GM23248 (cell line): ENCODE results near the gene TCF25. TPM values are rescaled to one million over a fixed set of nuclear protein-coding genes. Genes with fewer than 3 reads are reported as not detected.
"Not testable (repeated sequence)": the region's sequence is repeated elsewhere in the genome, so short reads cannot be mapped to it uniquely, and the experiment has no call there.

Experiments
- DNase-seq: peaks from one replicate; pipeline ENCODE4 v3.0.0-alpha.2; 2015
- H2AFZ ChIP-seq: fragments of 200-600 bp; sonication (generic); 2 replicates; pipeline ENCODE4 v1.6.1; 2016; ENCODE audit warnings: antibody characterized with exemption
- H3F3A ChIP-seq: fragments of 200-600 bp; sonication (generic); 2 replicates; pipeline ENCODE4 v1.6.1; 2016; ENCODE audit warnings: mild to moderate bottlenecking, antibody characterized with exemption, mixed run types; ENCODE audit not compliant: insufficient read depth
- H3K27ac ChIP-seq: fragments of 200-600 bp; sonication (generic); 2 replicates; pipeline ENCODE4 v1.5.1; 2016; ENCODE audit warnings: mild to moderate bottlenecking
- H3K27me3 ChIP-seq: fragments of 200-600 bp; sonication (generic); replicated peaks from 2 replicates; pipeline ENCODE4 v1.6.1; 2016; ENCODE audit warnings: mild to moderate bottlenecking; ENCODE audit not compliant: insufficient read depth
- H3K36me3 ChIP-seq: fragments of 200-600 bp; sonication (generic); 2 replicates; pipeline ENCODE4 v1.6.1; 2016; ENCODE audit warnings: low read depth, mild to moderate bottlenecking
- H3K4me1 ChIP-seq: fragments of 200-600 bp; sonication (generic); 2 replicates; pipeline ENCODE4 v1.6.1; 2016; ENCODE audit warnings: mild to moderate bottlenecking; ENCODE audit not compliant: insufficient read depth
- H3K4me2 ChIP-seq: fragments of 200-600 bp; sonication (generic); one replicate; pipeline ENCODE4 v1.6.1; 2016; ENCODE audit warnings: mild to moderate bottlenecking; ENCODE audit not compliant: unreplicated experiment
- H3K4me3 ChIP-seq: fragments of 200-600 bp; sonication (generic); 2 replicates; pipeline ENCODE4 v1.5.1; 2016; ENCODE audit warnings: mild to moderate bottlenecking
- H3K79me2 ChIP-seq: fragments of 200-600 bp; sonication (generic); 2 replicates; pipeline ENCODE4 v1.6.1; 2016; ENCODE audit warnings: mild to moderate bottlenecking; ENCODE audit not compliant: insufficient read depth
- H3K9ac ChIP-seq: fragments of 200-600 bp; sonication (generic); 2 replicates; pipeline ENCODE4 v1.6.1; 2016; ENCODE audit warnings: mild to moderate bottlenecking
- H3K9me2 ChIP-seq: fragments of 200-600 bp; sonication (generic); 2 replicates; pipeline ENCODE4 v1.6.1; 2016; ENCODE audit warnings: mixed run types, mild to moderate bottlenecking, moderate library complexity; ENCODE audit not compliant: insufficient read depth
- H3K9me3 ChIP-seq: fragments of 200-600 bp; sonication (generic); one replicate; pipeline ENCODE4 v1.6.1; 2017; ENCODE audit warnings: low read depth
- H4K20me1 ChIP-seq: fragments of 200-600 bp; sonication (generic); 2 replicates; pipeline ENCODE4 v1.6.0; 2016; ENCODE audit not compliant: insufficient read depth
- EZH2 ChIP-seq: fragments of 200-600 bp; sonication (generic); IDR thresholded peaks from 2 replicates; pipeline ENCODE4 v1.6.1; 2018; ENCODE audit warnings: antibody characterized with exemption, mild to moderate bottlenecking; ENCODE audit not compliant: insufficient read depth, poor library complexity, severe bottlenecking
- EZH2phosphoT487 ChIP-seq: fragments of 200-600 bp; sonication (generic); IDR thresholded peaks from 2 replicates; pipeline ENCODE4 v1.6.1; 2018; ENCODE audit warnings: antibody characterized with exemption, moderate library complexity, mild to moderate bottlenecking, low read depth; ENCODE audit not compliant: insufficient read depth
- WGBS, 2 experiments: methylation state at CpG; one replicate each; pipeline ENCODE4 v1.1.6; 2015 to 2017; ENCODE audit warnings: low lambda C conversion rate in 2 of 2, low coverage in 1 of 2; ENCODE audit errors: missing lambda C conversion rate in 2 of 2; 5-methylcytosine and 5-hydroxymethylcytosine counted together
- in situ Hi-C: fragments of 300-500 bp; cut with MboI; formaldehyde crosslinking; loops from 2 replicates; pipeline ENCODE4 v1.15.0; 2020
- polyA plus RNA-seq: library from polyadenylated mRNA; unstranded; fragments of >200 nt; fragmentation: Nextera tagmentation; extraction: Ambion mirVana; gene quantifications from 2 replicates; pipeline ENCODE4 v1.2.1, GENCODE V29; 2016
- total RNA-seq: library from RNA; depleted of rRNA; stranded (reverse); fragments of >200 nt; shearing (Covaris generic); gene quantifications from 2 replicates; pipeline ENCODE4 v1.2.3, GENCODE V29; 2014

The TCF25 gene
- total and polyA plus RNA-seq, 2 experiments from 2014 or later, result 143 to 162 TPM

- no peak for DNase-seq
- Histone ChIP-seq H3K27me3 (no peaks in the 10 kb centered on the region), H2AFZ (no peak overlapping the region), H3K36me3 (peaks cover 22% of the 10 kb centered on the region; the same call in 1 of the 2 replicates), H3K4me2 (no peak overlapping the region), H3K79me2 (peaks cover 55% of the 10 kb centered on the region), H3F3A (peaks cover 24% of the 10 kb centered on the region), H4K20me1 (peaks cover 8% of the 10 kb centered on the region; the same call in 1 of the 2 replicates), H3K9me2 (no peaks in the 10 kb centered on the region), H3K27ac (no peak overlapping the region), H3K9me3 (no peaks in the 10 kb centered on the region), H3K9ac (no peak overlapping the region), H3K4me1 (no peaks in the 10 kb centered on the region), H3K4me3 (no peak overlapping the region)
- 90 to 91% methylated on average over 16 of the region's 16 CpGs for WGBS, 2 experiments
- in situ Hi-C loops, result no loop called here
- no peak for TF ChIP-seq EZH2phosphoT487
- no peak for TF ChIP-seq EZH2
Measured at GRCh38 chr16:89931305-89931896, 58.0 kb downstream of the TCF25 start.

GRCh38 chr16:89931964-89932363 lies 58.6 kb downstream of the TCF25 start:
- Histone ChIP-seq H3K4me2 (no peak overlapping the region), H2AFZ (no peak overlapping the region), H3K36me3 (peaks cover 22% of the 10 kb centered on the region; the same call in 1 of the 2 replicates), H3K9ac (no peak overlapping the region), H3K9me3 (no peaks in the 10 kb centered on the region), H4K20me1 (peaks cover 8% of the 10 kb centered on the region; the same call in 1 of the 2 replicates), H3K4me1 (no peaks in the 10 kb centered on the region), H3K9me2 (no peaks in the 10 kb centered on the region), H3K79me2 (peaks cover 50% of the 10 kb centered on the region), H3K4me3 (no peak overlapping the region), H3F3A (peaks cover 24% of the 10 kb centered on the region), H3K27ac (no peak overlapping the region), H3K27me3 (no peaks in the 10 kb centered on the region)
- WGBS, 2 experiments, result 98 to 100% methylated on average over 6 of the region's 6 CpGs
- TF ChIP-seq EZH2phosphoT487, result no peak
- TF ChIP-seq EZH2, result no peak
- DNase-seq, result no peak
- in situ Hi-C loops, result no loop called here

- H3K9me3 ChIP-seq, H3K4me2 ChIP-seq, H3K4me3 ChIP-seq, H3K27ac ChIP-seq, H3K4me1 ChIP-seq, H2AFZ ChIP-seq, DNase-seq, H4K20me1 ChIP-seq, H3K9me2 ChIP-seq, H3K27me3 ChIP-seq, H3K9ac ChIP-seq, in situ Hi-C loops: not testable (repeated sequence)
- WGBS, 2 experiments, result 96 to 97% methylated on average over 6 to 26 of the region's 29 CpGs
- Histone ChIP-seq H3K79me2 (peaks cover 29% of the 10 kb centered on the region), H3K36me3 (peaks cover 21% of the 10 kb centered on the region; the same call in 1 of the 2 replicates), H3F3A (peaks cover 29% of the 10 kb centered on the region)
Measured at GRCh38 chr16:89934019-89934418, 60.6 kb downstream of the TCF25 start.

- Histone ChIP-seq H3K4me1 (no peaks in the 10 kb centered on the region), H3K36me3 (peaks cover 14% of the 10 kb centered on the region; the same call in 1 of the 2 replicates), H3K27me3 (no peaks in the 10 kb centered on the region), H3K9ac (no peak overlapping the region), H3K4me2 (no peak overlapping the region), H3K4me3 (no peak overlapping the region), H3F3A (peaks cover 29% of the 10 kb centered on the region), H3K9me2 (no peaks in the 10 kb centered on the region), H4K20me1 (no peaks in the 10 kb centered on the region; the same call in 1 of the 2 replicates), H3K27ac (no peak overlapping the region), H2AFZ (no peak overlapping the region), H3K9me3 (no peaks in the 10 kb centered on the region), H3K79me2 (peaks cover 21% of the 10 kb centered on the region)
- no peak for DNase-seq
- in situ Hi-C loops, result no loop called here
- WGBS, 2 experiments, result 95 to 96% methylated on average over 53 to 61 of the region's 61 CpGs
- TF ChIP-seq EZH2 (no peak), EZH2phosphoT487 (no peak)
Measured at GRCh38 chr16:89934611-89935553, 61.5 kb downstream of the TCF25 start.

GRCh38 chr16:89935620-89936019 lies 62.2 kb downstream of the TCF25 start:
- H3K27me3 ChIP-seq, in situ Hi-C loops, H3K4me1 ChIP-seq, H3K9me3 ChIP-seq, H3K9me2 ChIP-seq, H3K4me3 ChIP-seq, H3K4me2 ChIP-seq, H2AFZ ChIP-seq, H4K20me1 ChIP-seq, H3K9ac ChIP-seq, H3K27ac ChIP-seq, DNase-seq: not testable (repeated sequence)
- peaks cover 14% of the 10 kb centered on the region; the same call in 1 of the 2 replicates for H3K36me3 ChIP-seq
- H3K79me2 ChIP-seq, result peaks cover 13% of the 10 kb centered on the region
- WGBS, 2 experiments, result 94 to 95% methylated on average over 21 to 26 of the region's 27 CpGs
- peaks cover 29% of the 10 kb centered on the region for H3F3A ChIP-seq
